SK-N-MC (cell line): Measurements from ENCODE around the gene ZMAT3.

Experiments
- EZH2 ChIP-seq: fragments of 200-600 bp; sonication (generic); IDR thresholded peaks from one replicate; pipeline ENCODE4 v1.6.1; 2017; ENCODE audit warnings: antibody characterized with exemption
- FOXP2 ChIP-seq: optimal IDR thresholded peaks from 2 replicates; pipeline ENCODE3; 2011; ENCODE audit warnings: mild to moderate bottlenecking, moderate library complexity; ENCODE audit not compliant: insufficient read depth; ENCODE audit errors: extremely low read length, control extremely low read depth
- POLR2AphosphoS5 ChIP-seq: IDR thresholded peaks from 2 replicates; pipeline ENCODE4 v1.6.1; 2012; ENCODE audit warnings: mild to moderate bottlenecking, low read depth, low read length, borderline replicate concordance

- TF ChIP-seq EZH2 (no peak), POLR2AphosphoS5 (no peak), FOXP2 (no peak)
Observed at GRCh38 chr3:179105881-179106280, 34.3 kb upstream of the ZMAT3 start.
